Ishikawa (cell line): ENCODE measurements around the gene GPRASP3.

Experiments used
- CEBPB ChIP-seq: IDR thresholded peaks from 2 replicates; pipeline ENCODE4 v1.6.1; 2012
- CREB1 ChIP-seq: IDR thresholded peaks from 2 replicates; pipeline ENCODE4 v1.6.1; 2012; ENCODE audit warnings: low read depth
- EGR1 ChIP-seq: IDR thresholded peaks from 2 replicates; pipeline ENCODE4 v1.6.1; 2012
- EP300 ChIP-seq: IDR thresholded peaks from 2 replicates; pipeline ENCODE4 v1.6.1; 2012; ENCODE audit warnings: borderline replicate concordance
- FOXM1 ChIP-seq: IDR thresholded peaks from 2 replicates; pipeline ENCODE4 v1.6.1; 2012; ENCODE audit warnings: low read depth, borderline replicate concordance
- MAX ChIP-seq: IDR thresholded peaks from 2 replicates; pipeline ENCODE4 v1.6.1; 2012
- NFIC ChIP-seq: IDR thresholded peaks from 2 replicates; pipeline ENCODE4 v1.6.1; 2012
- RAD21 ChIP-seq: IDR thresholded peaks from 2 replicates; pipeline ENCODE4 v1.6.1; 2012; ENCODE audit warnings: low read depth
- REST ChIP-seq: IDR thresholded peaks from 2 replicates; pipeline ENCODE4 v1.6.1; 2012; ENCODE audit warnings: low read depth, mild to moderate bottlenecking
- TAF1 ChIP-seq: IDR thresholded peaks from 2 replicates; pipeline ENCODE4 v1.6.1; 2012; ENCODE audit warnings: low read depth, mild to moderate bottlenecking
- TCF12 ChIP-seq: IDR thresholded peaks from 2 replicates; pipeline ENCODE4 v1.6.1; 2012; ENCODE audit warnings: low read depth
- TEAD4 ChIP-seq: IDR thresholded peaks from 2 replicates; pipeline ENCODE4 v1.6.1; 2012
- USF1 ChIP-seq: IDR thresholded peaks from 2 replicates; pipeline ENCODE4 v1.6.1; 2012
- YY1 ChIP-seq: IDR thresholded peaks from 2 replicates; pipeline ENCODE4 v1.6.1; 2012; ENCODE audit warnings: low read depth
- ZBTB7A ChIP-seq: IDR thresholded peaks from 2 replicates; pipeline ENCODE4 v1.6.1; 2012; ENCODE audit warnings: low read depth

GPRASP3 gene

GRCh38 chrX:102728646-102729045 is 8.1 kb downstream of the GPRASP3 start:
- TF ChIP-seq MAX (no peak), CEBPB (no peak), NFIC (no peak), RAD21 (no peak), TEAD4 (no peak), TAF1 (no peak), USF1 (no peak), REST (no peak), ZBTB7A (no peak), FOXM1 (no peak), YY1 (no peak), EGR1 (no peak), EP300 (no peak), TCF12 (no peak), CREB1 (no peak)

DNA sequence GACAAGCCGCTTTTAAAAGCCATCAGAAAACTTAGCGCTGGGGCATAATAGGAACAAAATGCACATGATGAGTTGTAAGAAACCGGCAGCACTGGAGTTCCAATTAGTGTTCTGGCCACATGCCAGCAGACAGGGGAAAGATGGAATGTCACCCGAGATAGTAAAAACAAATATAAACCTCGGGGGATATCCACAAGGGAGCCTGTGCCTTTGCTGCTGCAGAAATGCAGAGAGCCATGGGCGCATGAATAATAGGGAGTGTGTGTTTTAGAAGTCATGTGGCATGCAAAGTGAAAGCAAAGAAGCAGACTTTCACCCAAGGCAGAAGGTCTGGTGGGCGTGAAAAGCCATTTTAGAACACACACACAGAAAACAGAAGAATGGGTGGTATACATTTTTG is 19.1 kb downstream of the GPRASP3 start:
- TF ChIP-seq TEAD4, result no peak
- no peak for TF ChIP-seq YY1
- TF ChIP-seq CREB1, result no peak
- TF ChIP-seq CEBPB, result no peak
- TF ChIP-seq MAX, result no peak
- TF ChIP-seq FOXM1, result no peak
- no peak for TF ChIP-seq EP300

DNA sequence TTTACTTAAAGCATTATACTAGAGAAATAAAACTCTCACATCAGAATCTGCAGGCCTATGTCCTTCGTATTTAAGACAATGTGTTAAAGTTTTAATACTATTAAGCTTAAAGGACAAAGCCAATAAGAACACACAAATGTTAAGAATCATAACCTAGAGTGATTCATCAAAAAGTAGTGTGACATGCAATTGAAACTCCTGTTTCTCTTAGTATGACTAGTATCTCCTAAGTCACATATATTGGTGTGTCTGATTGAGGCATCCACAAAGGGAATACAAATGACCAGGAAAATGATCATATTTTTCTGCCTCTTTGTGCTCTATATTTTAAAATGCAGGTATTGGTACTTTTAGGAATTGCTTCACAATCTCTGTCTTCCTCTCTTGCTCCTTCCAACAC is 23.8 kb downstream of the GPRASP3 start:
- TF ChIP-seq TCF12, result no peak
- TF ChIP-seq ZBTB7A, result no peak
- TF ChIP-seq TEAD4, result no peak
- TF ChIP-seq YY1, result no peak
- TF ChIP-seq CREB1, result no peak
- no peak for TF ChIP-seq TAF1
- no peak for TF ChIP-seq RAD21
- TF ChIP-seq CEBPB, result no peak
- TF ChIP-seq EGR1, result no peak
- no peak for TF ChIP-seq FOXM1
- TF ChIP-seq USF1, result no peak
- TF ChIP-seq REST, result no peak
- no peak for TF ChIP-seq MAX

- TF ChIP-seq USF1 (no peak), MAX (no peak), EP300 (no peak), CREB1 (no peak), TEAD4 (no peak), CEBPB (no peak), NFIC (no peak), FOXM1 (no peak), REST (no peak), YY1 (no peak), RAD21 (no peak), EGR1 (no peak), TAF1 (no peak)
Observed at GRCh38 chrX:102745513-102745856, 24.9 kb downstream of the GPRASP3 start.
